Mesenchymal stem cell (in vitro differentiated cells and primary cell): ENCODE measurements around the gene DSCAM.

Experiments
- DNase-seq: peaks from one replicate; pipeline ENCODE4 v3.0.0-alpha.2; 2013
- H2AFZ ChIP-seq: one replicate; pipeline ENCODE4 v1.6.1; 2013; ENCODE audit warnings: low read depth, mild to moderate bottlenecking, control low read depth, inconsistent platforms, low read length, moderate library complexity
- H2AK5ac ChIP-seq: 2 replicates; pipeline ENCODE4 v1.6.1; 2013; ENCODE audit warnings: low read length, moderate library complexity, mild to moderate bottlenecking, inconsistent platforms; ENCODE audit not compliant: severe bottlenecking
- H2BK120ac ChIP-seq: one replicate; pipeline ENCODE4 v1.6.1; 2013; ENCODE audit warnings: low read depth, mild to moderate bottlenecking, inconsistent platforms, low read length, moderate library complexity
- H2BK12ac ChIP-seq, 2 experiments: one replicate each; pipeline ENCODE4 v1.6.1; 2013; ENCODE audit warnings: inconsistent platforms in 2 of 2, low read length in 2 of 2, mild to moderate bottlenecking in 2 of 2, moderate library complexity in 2 of 2, control low read depth in 1 of 2
- H2BK15ac ChIP-seq: one replicate; pipeline ENCODE4 v1.6.1; 2013; ENCODE audit warnings: mild to moderate bottlenecking, low read depth, inconsistent platforms; ENCODE audit not compliant: poor library complexity, severe bottlenecking
- H2BK5ac ChIP-seq: 2 replicates; pipeline ENCODE4 v1.6.1; 2013; ENCODE audit warnings: low read depth, mild to moderate bottlenecking, low read length, control low read depth, inconsistent platforms; ENCODE audit not compliant: poor library complexity, severe bottlenecking
- H3K14ac ChIP-seq, 2 experiments: one replicate each; pipeline ENCODE4 v1.6.1; 2013; ENCODE audit warnings: inconsistent platforms in 2 of 2, low read length in 2 of 2, control low read depth in 1 of 2, mild to moderate bottlenecking in 1 of 2, moderate library complexity in 1 of 2
- H3K18ac ChIP-seq, 2 experiments: one replicate each; pipeline ENCODE4 v1.6.1; 2013; ENCODE audit warnings: inconsistent platforms in 2 of 2, low read length in 2 of 2, control low read depth in 1 of 2, low read depth in 1 of 2, mild to moderate bottlenecking in 1 of 2
- H3K23ac ChIP-seq, 2 experiments: one replicate each; pipeline ENCODE4 v1.6.1; 2013; ENCODE audit warnings: inconsistent platforms in 2 of 2, low read length in 2 of 2, mild to moderate bottlenecking in 2 of 2, moderate library complexity in 2 of 2, control low read depth in 1 of 2
- H3K27ac ChIP-seq: 2 replicates; pipeline ENCODE4 v1.5.1; 2013; ENCODE audit warnings: mild to moderate bottlenecking, moderate library complexity, low read length, control low read depth, inconsistent platforms; ENCODE audit not compliant: poor library complexity, severe bottlenecking
- H3K27me3 ChIP-seq, 2 experiments: 2 replicates each; pipeline versions ENCODE4 v1.6.1 to v1.7.0; 2013; ENCODE audit warnings: low read length in 2 of 2, mild to moderate bottlenecking in 2 of 2, moderate library complexity in 2 of 2, control low read depth in 1 of 2, inconsistent platforms in 1 of 2; ENCODE audit not compliant: control insufficient read depth in 1 of 2, insufficient read depth in 1 of 2
- H3K36me3 ChIP-seq, 2 experiments: 2 replicates each; pipeline versions ENCODE4 v1.6.1 to v1.7.0; 2013; ENCODE audit warnings: low read length in 2 of 2, control low read depth in 1 of 2, inconsistent platforms in 1 of 2, low read depth in 1 of 2, mild to moderate bottlenecking in 1 of 2; ENCODE audit not compliant: insufficient read depth in 2 of 2, control insufficient read depth in 1 of 2
- H3K4ac ChIP-seq, 2 experiments: one replicate each; pipeline ENCODE4 v1.6.1; 2013; ENCODE audit warnings: inconsistent platforms in 2 of 2, low read length in 2 of 2, mild to moderate bottlenecking in 2 of 2, moderate library complexity in 2 of 2, control low read depth in 1 of 2, low read depth in 1 of 2
- H3K4me1 ChIP-seq: 2 replicates; pipeline ENCODE4 v1.6.1; 2013; ENCODE audit warnings: low read depth, low read length, control low read depth; ENCODE audit not compliant: control insufficient read depth, insufficient read depth
- H3K4me2 ChIP-seq: 2 replicates; pipeline ENCODE4 v1.6.1; 2013; ENCODE audit warnings: low read length, mild to moderate bottlenecking, inconsistent platforms; ENCODE audit not compliant: poor library complexity, severe bottlenecking
- H3K4me3 ChIP-seq, 2 experiments: 2 replicates each; pipeline versions ENCODE4 v1.5.1 to v1.7.0; 2013; ENCODE audit warnings: low read length in 2 of 2, mild to moderate bottlenecking in 2 of 2, control low read depth in 1 of 2, low read depth in 1 of 2; ENCODE audit not compliant: insufficient read depth in 1 of 2
- H3K79me1 ChIP-seq: replicated peaks from 2 replicates; pipeline ENCODE4 v1.6.1; 2013; ENCODE audit warnings: mild to moderate bottlenecking, control low read depth, low read length, inconsistent platforms; ENCODE audit not compliant: poor library complexity, severe bottlenecking
- H3K9ac ChIP-seq: 2 replicates; pipeline ENCODE4 v1.7.0; 2013; ENCODE audit warnings: mild to moderate bottlenecking, low read length, moderate library complexity
- H3K9me3 ChIP-seq: 2 replicates; pipeline ENCODE4 v1.7.0; 2013; ENCODE audit warnings: mild to moderate bottlenecking, low read length; ENCODE audit not compliant: control insufficient read depth
- H4K8ac ChIP-seq: one replicate; pipeline ENCODE4 v1.6.1; 2013; ENCODE audit warnings: inconsistent platforms, mild to moderate bottlenecking, low read length, moderate library complexity
- H4K91ac ChIP-seq: one replicate; pipeline ENCODE4 v1.6.1; 2013; ENCODE audit warnings: mild to moderate bottlenecking, low read length, inconsistent platforms
- WGBS: methylation state at CpG from one replicate; pipeline ENCODE4 v1.1.7; 2013; ENCODE audit warnings: mixed read lengths; 5-methylcytosine and 5-hydroxymethylcytosine counted together

The DSCAM gene

DNA sequence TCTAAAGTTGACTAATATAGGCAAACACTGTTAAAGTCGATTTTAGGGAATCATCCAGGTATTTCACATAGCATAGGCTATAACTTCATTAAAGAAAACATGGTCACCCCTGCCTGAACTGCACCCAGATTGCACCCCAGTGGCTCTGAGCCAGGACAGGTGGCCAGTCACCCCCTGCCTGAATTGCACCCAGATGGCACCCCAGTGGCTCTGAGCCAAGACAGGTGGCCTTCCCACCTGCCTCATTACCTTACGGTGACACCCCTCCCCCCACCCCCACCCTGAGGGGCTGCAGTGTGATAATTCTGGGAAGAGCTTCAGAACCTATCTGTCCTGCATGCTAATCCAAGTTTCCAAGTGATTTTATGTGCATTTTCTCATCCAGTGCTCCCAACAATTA is 78.9 kb downstream of the DSCAM start:
- DNase-seq: no peak
- 46% methylated on average over 1 of the region's 2 CpGs for WGBS
- Histone ChIP-seq H2BK120ac (no peak overlapping the region), H3K23ac (no peak overlapping the region), H3K4me2 (no peak overlapping the region), H3K18ac (no peak overlapping the region), H3K27ac (no peak overlapping the region), H4K91ac (no peak overlapping the region), H2BK12ac (no peak overlapping the region), H2BK5ac (no peak overlapping the region), H3K9me3 (no peaks in the 10 kb centered on the region), H2AFZ (no peak overlapping the region), H2AK5ac (no peak overlapping the region), H3K4me3 (no peak overlapping the region), H3K4me1 (no peaks in the 10 kb centered on the region), H3K79me1 (no peaks in the 10 kb centered on the region), H3K14ac (no peak overlapping the region), H3K27me3 (no peaks in the 10 kb centered on the region), H3K36me3 (no peaks in the 10 kb centered on the region), H3K9ac (no peak overlapping the region), H4K8ac (no peak overlapping the region), H2BK15ac (no peak overlapping the region), H3K4ac (no peak overlapping the region)

DNA sequence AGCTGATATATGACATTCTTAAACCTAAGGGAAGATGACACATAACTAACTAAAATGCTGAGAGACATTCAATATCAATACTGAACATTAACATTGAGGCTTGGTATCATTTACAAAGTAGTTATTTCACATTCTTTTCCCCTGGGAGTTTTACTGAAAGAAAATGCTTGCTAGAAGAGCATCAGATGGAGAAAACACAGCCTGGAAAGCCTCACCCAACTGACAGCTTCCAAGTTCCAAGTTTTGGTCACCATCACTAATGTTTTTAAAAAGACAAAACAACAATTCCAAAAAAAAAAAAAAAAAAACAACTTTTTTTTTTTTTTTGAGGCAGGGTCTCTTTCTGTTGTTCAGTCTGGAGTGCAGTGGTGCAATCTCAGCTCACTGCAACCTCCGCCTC is 80.6 kb downstream of the DSCAM start:
- Histone ChIP-seq H3K14ac (no peak overlapping the region), H2BK5ac (no peak overlapping the region), H3K79me1 (no peaks in the 10 kb centered on the region), H2AFZ (no peak overlapping the region), H3K9me3 (no peaks in the 10 kb centered on the region), H2BK120ac (no peak overlapping the region), H3K4me1 (no peaks in the 10 kb centered on the region), H3K9ac (no peak overlapping the region), H3K27ac (no peak overlapping the region), H2BK15ac (no peak overlapping the region), H2BK12ac (no peak overlapping the region), H3K23ac (no peak overlapping the region), H3K36me3 (no peaks in the 10 kb centered on the region), H3K4me3 (no peak overlapping the region), H3K18ac (no peak overlapping the region), H3K4me2 (no peak overlapping the region), H3K27me3 (no peaks in the 10 kb centered on the region), H2AK5ac (no peak overlapping the region), H3K4ac (no peak overlapping the region), H4K91ac (no peak overlapping the region), H4K8ac (no peak overlapping the region)
- DNase-seq: no peak
- 91% methylated on average over 1 of the region's 1 CpG for WGBS

DNA sequence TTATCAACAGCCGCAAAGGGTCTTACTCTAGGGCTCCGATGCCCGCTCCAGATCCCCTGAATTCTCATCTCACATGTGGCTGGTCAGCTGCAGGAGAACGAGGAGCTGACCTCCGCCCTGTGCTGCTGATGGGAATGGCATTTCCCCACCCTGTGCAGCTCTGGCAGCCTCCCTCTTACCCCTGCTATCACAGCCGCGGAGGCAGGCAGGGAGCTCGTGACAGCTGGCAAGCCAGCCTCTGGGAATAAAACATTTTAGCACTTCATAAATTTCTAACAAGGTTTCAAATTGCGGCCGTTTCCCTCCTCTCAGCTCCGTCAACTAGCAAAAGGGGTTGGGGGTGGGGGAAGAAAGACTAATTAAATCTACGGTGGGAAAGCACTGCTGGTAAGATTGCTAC is 81.1 kb downstream of the DSCAM start:
- Histone ChIP-seq H2BK120ac (no peak overlapping the region), H4K8ac (no peak overlapping the region), H3K36me3 (no peaks in the 10 kb centered on the region), H2AFZ (no peak overlapping the region), H3K9me3 (no peaks in the 10 kb centered on the region), H3K27me3 (no peaks in the 10 kb centered on the region), H3K18ac (no peak overlapping the region), H3K4ac (no peak overlapping the region), H3K23ac (no peak overlapping the region), H3K27ac (no peak overlapping the region), H2BK12ac (no peak overlapping the region), H4K91ac (no peak overlapping the region), H2BK15ac (no peak overlapping the region), H3K9ac (no peak overlapping the region), H3K14ac (no peak overlapping the region), H3K79me1 (no peaks in the 10 kb centered on the region), H3K4me2 (no peak overlapping the region), H3K4me1 (no peaks in the 10 kb centered on the region), H2AK5ac (no peak overlapping the region), H3K4me3 (no peak overlapping the region), H2BK5ac (no peak overlapping the region)
- WGBS: 47% methylated on average over 5 of the region's 12 CpGs
- DNase-seq: no peak

DNA sequence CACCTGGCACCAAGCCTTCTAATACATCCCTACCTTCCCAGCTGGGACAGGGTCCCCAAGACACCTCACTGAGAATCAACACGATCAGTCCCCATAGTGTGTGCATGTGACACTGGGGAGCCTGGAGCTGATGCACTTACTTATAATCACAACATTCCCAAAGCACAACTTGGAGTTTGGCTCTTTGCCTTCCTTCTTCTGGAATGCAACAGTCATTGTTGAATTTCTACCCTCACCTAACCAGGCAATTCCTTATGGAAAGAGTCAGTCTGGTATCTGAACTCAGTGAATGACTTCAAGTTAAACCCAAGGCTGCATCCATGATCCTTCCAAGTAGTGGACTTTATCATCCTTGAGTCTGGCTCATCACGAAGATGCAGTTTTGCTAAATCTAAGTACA is 86.1 kb downstream of the DSCAM start:
- H4K91ac ChIP-seq: no peak overlapping the region
- H2AFZ ChIP-seq: no peak overlapping the region
- no peak overlapping the region for H3K27ac ChIP-seq
- no peak overlapping the region for H3K14ac ChIP-seq
- H3K4me1 ChIP-seq: no peaks in the 10 kb centered on the region
- no peaks in the 10 kb centered on the region for H3K79me1 ChIP-seq
- H3K4ac ChIP-seq: no peak overlapping the region
- no peak overlapping the region for H3K4me3 ChIP-seq
- no peak overlapping the region for H2BK15ac ChIP-seq
- no peaks in the 10 kb centered on the region for H3K36me3 ChIP-seq
- no peak overlapping the region for H2BK5ac ChIP-seq
- H2AK5ac ChIP-seq: no peak overlapping the region
- no peak overlapping the region for H3K23ac ChIP-seq
- H3K9me3 ChIP-seq: no peaks in the 10 kb centered on the region
- H3K4me2 ChIP-seq: no peak overlapping the region
- H2BK12ac ChIP-seq: no peak overlapping the region
- WGBS: 35% methylated on average over 2 of the region's 2 CpGs
- no peak overlapping the region for H3K9ac ChIP-seq
- no peaks in the 10 kb centered on the region for H3K27me3 ChIP-seq
- H3K18ac ChIP-seq: no peak overlapping the region
- no peak overlapping the region for H4K8ac ChIP-seq
- no peak overlapping the region for H2BK120ac ChIP-seq
- DNase-seq: no peak
